ENCODE data around the gene GCK.

The GCK gene

DNA sequence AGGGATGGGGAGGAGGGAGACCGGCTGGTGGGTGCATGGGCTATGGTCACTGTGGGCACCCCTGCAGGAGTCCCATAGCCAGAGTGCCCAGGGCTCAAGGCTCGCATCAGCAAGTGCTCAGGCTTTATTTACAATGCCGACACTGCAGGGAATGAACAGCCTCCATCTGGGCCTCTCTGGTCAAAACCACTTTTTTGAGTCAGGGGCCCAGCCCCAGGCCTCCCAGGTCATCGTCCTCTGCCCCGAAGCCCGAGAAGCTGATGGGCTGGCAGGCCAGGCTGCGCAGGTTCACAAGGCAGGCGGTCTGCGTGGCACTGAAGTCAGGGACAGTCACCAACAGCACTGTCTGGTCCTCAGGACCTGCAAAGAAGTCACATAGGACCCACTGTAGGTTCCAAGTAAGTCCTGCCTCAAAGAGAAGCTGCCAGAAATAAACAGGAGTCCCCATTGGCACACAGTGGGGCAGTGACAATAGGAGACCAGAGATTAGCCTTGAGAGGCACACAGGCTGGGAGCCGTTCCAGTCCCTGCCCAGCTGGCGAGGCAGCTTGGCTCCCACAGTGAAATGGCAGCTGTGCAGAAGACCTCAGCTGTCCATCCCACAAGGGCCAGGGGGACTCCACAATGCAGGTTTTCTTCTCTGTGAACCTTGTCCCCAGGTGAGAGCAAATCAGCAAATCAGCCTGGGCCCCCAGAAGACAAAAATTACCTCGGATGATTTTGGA lies 74.5 kb downstream of the GCK start:
- DNase-seq, result no peak

DNA sequence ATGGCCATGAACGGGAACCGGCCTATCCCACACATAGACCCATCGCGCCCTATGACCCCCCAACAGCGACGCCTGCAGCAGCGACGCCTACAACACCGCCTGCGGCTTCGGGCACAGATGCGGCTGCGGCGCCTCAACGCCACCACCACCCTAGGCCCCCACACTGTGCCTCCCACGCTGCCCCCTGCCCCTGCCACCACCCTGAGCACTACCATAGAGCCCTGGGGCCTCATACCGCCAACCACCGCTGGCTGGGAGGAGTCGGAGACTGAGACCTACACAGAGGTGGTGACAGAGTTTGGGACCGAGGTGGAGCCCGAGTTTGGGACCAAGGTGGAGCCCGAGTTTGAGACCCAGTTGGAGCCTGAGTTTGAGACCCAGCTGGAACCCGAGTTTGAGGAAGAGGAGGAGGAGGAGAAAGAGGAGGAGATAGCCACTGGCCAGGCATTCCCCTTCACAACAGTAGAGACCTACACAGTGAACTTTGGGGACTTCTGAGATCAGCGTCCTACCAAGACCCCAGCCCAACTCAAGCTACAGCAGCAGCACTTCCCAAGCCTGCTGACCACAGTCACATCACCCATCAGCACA lies 75.4 kb downstream of the GCK start:
- DNase-seq, result no peak

DNA sequence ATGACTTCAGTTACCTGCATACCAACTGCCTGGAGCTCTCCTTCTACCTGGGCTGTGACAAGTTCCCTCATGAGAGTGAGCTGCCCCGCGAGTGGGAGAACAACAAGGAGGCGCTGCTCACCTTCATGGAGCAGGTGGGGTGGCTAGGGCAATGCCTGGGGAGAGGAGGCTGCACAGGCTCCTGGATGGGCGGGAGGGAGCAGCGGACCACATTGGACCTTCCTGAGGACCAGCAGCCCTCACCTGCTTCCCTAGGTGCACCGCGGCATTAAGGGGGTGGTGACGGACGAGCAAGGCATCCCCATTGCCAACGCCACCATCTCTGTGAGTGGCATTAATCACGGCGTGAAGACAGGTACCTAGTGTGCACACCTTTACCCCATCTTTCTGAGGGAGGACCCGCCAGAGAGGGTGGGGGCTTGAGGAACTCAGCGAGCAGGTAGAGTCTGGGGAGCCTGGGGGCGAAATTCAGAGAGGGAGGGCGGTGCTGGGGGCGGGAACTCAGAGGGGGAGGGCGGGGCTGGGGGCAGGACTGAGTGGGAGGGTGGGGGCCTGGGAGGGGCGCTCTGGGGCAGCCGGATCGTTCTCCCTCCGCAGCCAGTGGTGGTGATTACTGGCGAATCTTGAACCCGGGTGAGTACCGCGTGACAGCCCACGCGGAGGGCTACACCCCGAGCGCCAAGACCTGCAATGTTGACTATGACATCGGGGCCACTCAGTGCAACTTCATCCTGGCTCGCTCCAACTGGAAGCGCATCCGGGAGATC lies 76.1 kb downstream of the GCK start:
- DNase-seq, result no peak

DNA sequence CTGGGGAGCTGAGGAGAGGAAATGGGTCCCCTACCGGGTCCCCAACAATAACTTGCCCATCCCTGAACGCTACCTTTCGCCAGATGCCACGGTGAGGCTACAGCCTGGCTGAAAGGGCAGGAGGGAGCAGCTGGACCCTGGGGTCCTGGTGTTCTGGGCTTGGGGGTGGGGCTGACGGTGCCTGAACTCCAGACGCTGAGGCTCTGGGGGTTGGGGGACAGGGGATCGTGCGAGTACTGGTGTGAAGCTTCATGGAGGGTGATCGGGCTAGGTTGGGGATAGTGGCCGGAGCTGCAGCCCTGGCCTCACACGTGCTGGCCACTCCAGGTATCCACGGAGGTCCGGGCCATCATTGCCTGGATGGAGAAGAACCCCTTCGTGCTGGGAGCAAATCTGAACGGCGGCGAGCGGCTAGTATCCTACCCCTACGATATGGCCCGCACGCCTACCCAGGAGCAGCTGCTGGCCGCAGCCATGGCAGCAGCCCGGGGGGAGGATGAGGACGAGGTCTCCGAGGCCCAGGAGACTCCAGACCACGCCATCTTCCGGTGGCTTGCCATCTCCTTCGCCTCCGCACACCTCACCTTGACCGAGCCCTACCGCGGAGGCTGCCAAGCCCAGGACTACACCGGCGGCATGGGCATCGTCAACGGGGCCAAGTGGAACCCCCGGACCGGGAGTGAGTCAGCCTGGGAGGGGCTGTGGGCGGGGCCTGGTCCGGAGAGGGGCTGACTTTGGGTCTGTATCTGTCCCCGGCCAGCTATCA lies 76.8 kb downstream of the GCK start:
- no peak for DNase-seq

DNA sequence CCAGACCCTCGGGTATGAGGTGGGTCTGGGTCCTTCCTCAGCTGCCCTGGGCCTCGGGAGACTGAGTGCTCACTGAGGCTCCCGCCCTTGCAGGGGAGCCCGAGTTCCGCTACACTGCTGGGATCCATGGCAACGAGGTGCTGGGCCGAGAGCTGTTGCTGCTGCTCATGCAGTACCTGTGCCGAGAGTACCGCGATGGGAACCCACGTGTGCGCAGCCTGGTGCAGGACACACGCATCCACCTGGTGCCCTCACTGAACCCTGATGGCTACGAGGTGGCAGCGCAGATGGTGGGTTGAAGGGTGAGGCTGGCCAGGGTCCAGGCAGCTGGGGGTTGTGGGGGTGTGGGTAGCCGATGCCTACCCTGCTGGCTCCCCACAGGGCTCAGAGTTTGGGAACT lies 77.5 kb downstream of the GCK start:
- no peak for DNase-seq

DNA sequence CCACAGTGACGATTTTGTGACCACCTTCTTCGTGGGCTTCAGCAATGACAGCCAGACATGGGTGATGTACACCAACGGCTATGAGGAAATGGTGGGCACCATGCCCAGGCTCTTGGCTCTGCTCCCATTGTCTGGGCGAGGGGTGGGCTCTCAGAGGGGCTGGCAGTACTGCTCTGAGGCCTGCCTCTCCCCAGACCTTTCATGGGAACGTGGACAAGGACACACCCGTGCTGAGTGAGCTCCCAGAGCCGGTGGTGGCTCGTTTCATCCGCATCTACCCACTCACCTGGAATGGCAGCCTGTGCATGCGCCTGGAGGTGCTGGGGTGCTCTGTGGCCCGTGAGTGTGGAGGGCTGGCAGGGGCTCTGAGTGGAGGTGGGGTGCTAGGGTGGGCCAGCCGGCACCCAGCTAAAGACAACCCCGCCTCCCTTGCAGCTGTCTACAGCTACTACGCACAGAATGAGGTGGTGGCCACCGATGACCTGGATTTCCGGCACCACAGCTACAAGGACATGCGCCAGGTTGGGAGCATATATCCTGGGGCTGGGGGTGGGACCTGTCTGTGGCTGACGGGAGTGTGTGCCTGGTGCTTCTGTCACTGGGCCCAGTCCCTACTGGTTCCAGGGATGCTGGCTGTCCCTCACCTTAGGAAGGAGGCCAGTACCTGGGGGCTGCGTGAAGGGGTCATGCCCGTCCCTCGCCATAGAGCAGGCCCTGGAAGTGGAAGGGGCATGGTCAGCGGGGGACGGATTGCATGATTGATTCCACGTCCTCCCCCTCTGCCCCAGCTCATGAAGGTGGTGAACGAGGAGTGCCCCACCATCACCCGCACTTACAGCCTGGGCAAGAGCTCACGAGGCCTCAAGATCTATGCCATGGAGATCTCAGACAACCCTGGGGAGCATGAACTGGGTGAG lies 78.3 kb downstream of the GCK start:
- no peak for DNase-seq

DNA sequence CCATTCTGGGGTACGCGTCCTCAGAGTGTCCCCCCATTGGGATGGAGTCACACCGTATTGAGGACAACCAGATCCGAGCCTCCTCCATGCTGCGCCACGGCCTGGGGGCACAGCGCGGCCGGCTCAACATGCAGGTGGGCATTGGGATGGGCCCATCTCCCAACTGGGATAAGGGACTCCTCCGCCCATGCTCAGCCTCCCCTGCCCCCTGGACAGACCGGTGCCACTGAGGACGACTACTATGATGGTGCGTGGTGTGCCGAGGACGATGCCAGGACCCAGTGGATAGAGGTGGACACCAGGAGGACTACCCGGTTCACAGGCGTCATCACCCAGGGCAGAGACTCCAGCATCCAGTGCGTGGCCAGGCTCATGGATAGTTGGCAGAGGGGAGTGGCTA lies 79.2 kb downstream of the GCK start:
- no peak for DNase-seq

DNA sequence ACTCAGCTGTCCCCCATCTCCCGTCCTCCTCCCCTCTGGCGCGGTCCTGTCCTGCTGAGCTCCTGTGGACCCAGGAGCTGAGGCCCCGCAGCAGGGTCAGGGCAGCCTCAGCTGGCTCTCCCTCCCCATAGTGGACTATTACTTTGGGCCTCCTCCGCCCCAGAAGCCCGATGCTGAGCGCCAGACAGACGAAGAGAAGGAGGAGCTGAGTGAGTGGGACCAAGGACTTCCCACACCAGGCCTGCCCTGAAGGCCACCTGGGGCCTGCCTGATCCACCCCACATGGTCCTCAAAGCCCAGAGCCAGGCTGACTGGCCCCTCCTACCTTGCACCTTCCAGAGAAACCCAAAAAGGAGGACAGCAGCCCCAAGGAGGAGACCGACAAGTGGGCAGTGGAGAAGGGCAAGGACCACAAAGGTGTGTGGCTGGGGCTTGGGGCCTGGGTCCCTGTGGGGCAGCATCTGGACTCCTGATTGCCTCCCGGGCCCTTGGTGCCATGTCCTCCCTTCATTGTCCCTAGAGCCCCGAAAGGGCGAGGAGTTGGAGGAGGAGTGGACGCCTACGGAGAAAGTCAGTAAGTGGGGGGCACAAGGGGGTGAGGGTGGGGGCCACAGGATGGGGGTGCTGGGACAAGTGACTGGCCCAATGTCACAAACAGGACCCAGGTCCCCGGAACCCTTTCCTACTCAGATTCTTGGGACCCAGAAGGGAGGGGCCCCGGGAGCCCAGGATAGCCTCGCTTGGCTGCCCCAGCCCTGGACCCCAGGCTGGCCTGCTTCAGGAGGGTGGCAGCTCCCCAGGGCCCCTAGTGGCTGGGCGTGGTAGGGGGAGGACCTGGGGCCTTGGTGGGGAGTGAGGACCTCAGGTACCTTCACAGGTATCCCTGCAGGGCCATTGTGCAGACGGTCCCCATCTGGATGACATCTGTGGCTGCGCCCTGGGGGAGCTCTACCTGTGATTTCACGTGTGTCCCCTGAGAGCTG lies 80.2 kb downstream of the GCK start:
- DNase-seq, result no peak

DNA sequence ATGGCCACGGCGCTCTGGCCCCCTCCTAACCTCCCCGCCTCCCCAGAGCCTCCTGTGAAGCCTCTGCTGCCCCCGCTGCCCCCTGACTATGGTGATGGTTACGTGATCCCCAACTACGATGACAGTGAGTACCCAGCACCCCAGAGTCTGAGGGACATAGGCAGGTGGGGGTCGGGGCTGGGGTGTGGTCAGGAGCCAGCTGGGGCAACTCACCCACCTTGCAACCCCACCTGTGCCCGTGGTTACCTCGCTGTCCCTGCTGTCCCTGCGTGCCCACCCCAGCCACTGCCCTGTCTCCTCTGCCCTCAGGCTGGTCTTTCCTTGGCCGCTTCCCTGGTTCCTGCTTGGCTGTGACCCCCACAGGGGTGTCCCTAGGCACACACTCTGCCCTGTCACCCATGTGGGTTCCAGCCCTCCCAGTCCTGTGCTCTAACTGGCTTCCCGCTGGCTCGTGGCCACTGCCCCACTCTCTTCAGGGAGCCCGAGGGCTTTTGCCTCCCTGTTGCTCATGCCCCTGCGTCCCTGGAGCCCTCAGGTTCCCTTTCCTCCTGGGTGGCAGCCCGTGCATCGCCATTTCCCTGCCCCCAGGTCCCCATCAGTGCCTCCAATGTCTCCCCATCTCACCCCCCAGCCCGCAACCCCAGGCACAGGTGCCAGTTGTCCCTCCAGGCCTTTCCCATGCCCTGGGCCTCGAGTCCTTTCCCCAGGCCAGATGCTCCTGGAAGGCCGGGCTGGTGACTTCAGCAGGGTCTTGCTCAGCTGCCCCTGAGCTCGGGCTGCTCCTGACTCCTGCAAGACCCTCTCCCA lies 81.1 kb downstream of the GCK start:
- no peak for DNase-seq

DNA sequence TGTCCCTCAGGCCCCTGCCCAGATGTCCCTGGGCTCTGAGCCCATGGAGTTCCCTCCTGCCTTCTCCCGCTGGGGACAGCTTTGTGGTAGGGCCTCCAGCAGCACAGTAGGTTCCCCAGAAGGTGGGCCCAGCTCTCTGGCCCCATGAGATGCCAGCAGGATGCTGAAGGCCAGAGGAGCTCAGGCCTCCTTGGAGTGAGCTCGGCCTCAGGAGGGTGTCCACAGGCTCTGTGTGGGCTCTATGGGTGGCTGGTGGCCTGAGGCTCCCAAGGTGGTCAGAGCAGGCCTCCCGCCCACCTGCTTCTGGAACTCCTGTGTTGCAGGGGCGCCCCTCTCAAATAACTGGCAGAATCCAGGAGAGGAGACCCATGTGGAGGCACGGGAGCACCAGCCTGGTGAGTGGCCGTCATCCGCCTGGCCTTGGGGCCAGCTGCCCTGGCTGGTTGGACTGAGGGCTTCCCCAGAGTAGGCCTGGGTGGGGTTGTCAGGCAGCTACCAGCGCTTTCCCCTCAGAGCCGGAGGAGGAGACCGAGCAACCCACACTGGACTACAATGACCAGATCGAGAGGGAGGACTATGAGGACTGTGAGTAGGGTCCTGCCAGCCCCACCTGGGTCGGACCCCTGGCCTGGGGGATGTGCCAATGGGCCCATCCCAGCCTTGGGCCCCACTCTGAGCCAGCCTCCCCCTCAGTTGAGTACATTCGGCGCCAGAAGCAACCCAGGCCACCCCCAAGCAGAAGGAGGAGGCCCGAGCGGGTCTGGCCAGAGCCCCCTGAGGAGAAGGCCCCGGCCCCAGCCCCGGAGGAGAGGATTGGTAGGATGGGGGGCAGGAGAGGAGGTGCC lies 81.9 kb downstream of the GCK start:
- DNase-seq, result no peak

DNA sequence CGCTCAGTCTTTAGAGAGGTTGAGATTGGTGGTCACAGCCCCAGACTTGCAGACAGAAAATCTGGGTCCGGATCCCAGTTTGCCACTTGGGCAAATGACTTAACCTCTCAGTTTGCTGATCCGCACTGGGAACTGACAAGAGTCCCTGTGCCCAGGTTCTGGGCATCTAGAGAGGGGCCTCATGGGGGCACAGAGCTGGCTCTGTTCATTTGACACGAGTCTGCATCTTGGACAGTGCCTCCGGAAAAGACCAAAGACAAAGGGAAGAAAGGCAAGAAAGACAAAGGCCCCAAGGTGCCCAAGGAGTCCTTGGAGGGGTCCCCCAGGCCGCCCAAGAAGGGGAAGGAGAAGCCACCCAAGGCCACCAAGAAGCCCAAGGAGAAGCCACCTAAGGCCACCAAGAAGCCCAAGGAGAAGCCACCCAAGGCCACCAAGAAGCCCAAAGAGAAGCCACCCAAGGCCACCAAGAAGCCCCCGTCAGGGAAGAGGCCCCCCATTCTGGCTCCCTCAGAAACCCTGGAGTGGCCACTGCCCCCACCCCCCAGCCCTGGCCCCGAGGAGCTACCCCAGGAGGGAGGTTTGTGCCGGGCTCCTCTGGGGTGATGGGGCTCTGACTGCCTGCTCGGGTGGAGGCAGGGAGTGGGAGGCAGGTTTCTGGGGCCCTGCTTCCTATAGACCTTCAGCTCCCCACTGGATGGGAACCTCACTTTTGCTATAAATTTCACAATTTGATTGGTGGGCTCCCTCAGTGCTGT lies 82.8 kb downstream of the GCK start:
- DNase-seq, result no peak

DNA sequence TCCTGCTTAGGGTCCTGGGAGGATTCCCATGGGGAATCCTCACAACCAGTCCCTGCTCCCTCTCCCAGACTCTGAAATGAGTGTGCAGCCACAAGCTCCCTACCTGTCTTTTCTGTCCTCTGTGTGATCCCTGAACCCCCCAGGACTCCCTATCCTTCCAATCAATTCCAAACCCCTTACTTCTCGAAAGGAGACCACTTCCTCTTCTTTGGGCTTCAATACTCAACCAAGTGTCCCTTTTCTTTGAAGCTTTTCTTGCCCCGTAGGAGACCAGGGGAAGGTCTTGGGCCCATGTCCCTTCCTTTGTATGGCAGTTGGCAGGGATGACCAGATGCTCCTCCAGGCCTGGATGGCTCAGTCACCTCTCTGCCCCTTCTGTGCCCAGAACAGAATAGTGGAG lies 83.4 kb downstream of the GCK start:
- DNase-seq, result no peak

DNA sequence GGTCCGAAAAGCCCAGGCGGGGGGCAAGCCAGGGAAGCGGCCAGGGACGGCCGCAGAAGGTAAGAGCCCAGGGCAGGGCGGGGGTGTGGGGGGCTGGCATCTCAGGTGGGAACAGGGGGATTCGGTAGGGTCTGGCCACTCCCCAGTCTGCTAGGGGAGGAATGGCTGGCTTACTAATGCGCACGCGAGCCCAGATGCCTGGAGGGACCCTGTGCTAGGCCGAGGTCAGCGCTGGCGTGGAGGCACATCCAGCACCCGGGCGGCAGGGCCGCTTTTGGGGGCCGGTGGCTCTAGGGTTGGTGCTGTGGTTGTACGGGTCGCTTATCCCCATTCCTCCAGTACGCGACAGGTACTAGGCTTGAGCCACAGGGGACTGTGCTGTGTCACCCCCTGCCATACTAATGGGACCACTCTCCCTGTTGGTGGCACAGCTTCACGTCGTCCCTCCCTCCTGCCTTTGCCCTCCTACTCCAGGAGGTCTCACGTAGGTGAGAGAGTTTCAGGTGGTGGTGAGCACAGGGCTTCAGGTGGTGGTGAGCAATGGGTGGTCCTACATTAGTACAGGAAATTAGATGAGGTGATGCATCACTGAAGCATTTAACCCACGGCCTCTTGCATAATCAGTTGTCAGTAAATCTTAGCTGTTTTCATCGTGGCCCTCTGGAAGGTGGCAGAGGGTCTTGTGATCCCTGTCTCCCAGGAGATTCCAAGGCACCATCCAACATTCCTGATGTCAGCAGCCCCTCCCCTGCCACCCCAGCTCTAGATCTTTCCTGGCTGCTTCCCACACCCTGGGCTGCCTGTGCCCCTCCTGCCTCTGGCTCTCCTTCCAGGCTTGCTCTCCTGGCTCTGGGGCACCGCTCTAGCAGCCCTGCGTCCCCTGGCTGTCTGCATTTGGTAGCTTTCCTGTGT lies 84.1 kb downstream of the GCK start:
- DNase-seq, result no peak

DNA sequence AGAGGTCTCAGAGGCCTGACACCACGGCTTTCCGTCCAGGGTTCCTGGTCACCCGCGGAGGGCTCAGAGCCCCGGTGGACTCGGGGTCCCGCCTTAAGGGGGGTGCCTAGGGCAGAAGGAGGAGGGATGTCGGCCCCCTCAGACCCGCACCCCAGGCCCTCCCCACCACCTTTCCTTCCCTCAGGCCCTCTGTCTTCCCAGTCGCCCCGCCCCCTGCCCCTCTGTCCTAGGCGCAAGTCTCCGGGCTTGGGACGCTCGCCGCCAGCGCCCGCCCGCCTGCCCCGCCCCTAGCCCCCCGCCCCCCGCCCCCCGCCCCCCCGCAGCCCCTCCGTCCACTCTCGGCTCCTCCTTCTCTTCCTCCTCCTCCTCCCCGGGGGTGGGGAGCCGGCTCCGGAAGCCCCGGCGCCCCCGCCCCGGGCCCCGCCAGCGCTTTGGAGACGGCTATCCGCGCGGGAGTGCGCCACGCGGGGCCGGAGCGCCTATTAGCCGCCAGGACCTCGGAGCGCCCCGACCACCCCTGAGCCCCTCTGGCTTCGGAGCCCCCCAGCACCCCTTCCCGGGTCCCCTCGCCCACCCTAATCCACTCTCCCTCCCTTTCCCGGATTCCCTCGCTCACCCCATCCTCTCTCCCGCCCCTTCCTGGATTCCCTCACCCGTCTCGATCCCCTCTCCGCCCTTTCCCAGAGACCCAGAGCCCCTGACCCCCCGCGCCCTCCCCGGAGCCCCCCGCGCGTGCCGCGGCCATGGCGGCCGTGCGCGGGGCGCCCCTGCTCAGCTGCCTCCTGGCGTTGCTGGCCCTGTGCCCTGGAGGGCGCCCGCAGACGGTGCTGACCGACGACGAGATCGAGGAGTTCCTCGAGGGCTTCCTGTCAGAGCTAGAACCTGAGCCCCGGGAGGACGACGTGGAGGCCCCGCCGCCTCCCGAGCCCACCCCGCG lies 85.0 kb downstream of the GCK start, which contains the start of gene AEBP1:
TSS of gene AEBP1 (plus strand) at position 423 of the 937 bp plus-strand sequence. CDS start at position 744, 321 bp downstream.
- no peak for DNase-seq

DNA sequence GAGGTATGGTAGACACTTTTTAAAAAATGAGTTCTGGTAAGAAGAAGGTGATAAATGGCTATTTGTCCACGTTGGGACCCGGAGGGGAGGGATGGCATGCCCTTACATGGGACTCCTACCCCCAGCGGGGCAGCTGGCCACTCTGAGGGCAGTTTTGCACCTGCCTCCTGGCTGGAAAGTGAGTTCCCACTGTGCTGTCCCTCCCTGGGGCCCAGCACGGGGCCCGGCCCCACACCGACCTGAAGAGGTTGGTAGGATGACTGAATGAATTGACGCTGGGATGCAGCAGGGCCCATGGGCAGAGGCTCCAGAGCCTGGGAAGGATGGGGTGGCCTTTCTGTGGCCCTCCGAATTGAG lies 85.7 kb downstream of the GCK start:
- DNase-seq, result no peak
